ENCODE measurements around the gene P2RY14. TPM values are rescaled to one million over a fixed set of nuclear protein-coding genes. Genes with fewer than 3 reads are reported as not detected.

P2RY14 gene
- total RNA-seq, 1 experiment from 2014 or later = not detected

DNA sequence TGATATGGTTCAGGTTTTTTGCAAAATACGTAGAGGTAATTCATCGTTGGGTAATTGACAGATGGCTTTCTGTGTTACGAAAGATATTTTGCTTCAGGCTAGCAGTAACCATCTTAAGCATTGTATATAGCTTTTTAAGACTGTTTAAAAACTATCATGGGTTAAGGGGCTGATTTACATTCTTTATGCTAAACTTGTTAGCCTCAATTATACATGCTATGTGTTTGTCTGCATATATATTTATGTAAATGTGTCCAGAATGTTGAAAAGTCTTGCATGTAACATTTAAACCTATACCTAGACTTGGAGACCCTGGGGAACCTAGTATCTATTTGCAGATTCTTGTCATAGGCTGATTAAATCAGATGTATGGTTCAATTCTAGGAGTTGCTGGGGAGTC, 11.1 kb upstream of the P2RY14 start (continued):
- TF ChIP-seq NR2C2 (CRISPR knock-in tag; IDR thresholded peaks at IDR 0.05) = no peak
- TF ChIP-seq, protein P1, sequence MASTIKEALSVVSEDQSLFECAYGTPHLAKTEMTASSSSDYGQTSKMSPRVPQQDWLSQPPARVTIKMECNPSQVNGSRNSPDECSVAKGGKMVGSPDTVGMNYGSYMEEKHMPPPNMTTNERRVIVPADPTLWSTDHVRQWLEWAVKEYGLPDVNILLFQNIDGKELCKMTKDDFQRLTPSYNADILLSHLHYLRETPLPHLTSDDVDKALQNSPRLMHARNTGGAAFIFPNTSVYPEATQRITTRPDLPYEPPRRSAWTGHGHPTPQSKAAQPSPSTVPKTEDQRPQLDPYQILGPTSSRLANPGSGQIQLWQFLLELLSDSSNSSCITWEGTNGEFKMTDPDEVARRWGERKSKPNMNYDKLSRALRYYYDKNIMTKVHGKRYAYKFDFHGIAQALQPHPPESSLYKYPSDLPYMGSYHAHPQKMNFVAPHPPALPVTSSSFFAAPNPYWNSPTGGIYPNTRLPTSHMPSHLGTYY (CRISPR knock-in tag; IDR thresholded peaks at IDR 0.05) = no peak

GRCh38 chr3:151285940-151286339, 7.6 kb upstream of the P2RY14 start:
- POLR2A ChIA-PET = no interaction called here
- H3K4me1 Mint-ChIP-seq = peaks cover 5% of the 10 kb centered on the region

More at GRCh38 chr3:151285940-151286339, 7.6 kb upstream of the P2RY14 start:
- peak; percentile 68 for ATAC-seq
- CTCF ChIA-PET = interaction anchor here (1.0 to 2.1 kb wide), 2 partner anchors 93 to 118 kb away, joined by 3 to 5 read pairs; no protein-coding TSS in a partner anchor
- Mint-ChIP-seq H3K4me3 (no peak overlapping the region), H3K27me3 (ENCODE audit: low read depth) (no peaks in the 10 kb centered on the region), H3K9me3 (no peaks in the 10 kb centered on the region), H3K36me3 (no peaks in the 10 kb centered on the region), H3K27ac (no peak overlapping the region)
- no peak for TF ChIP-seq ATF3 (CRISPR knock-in tag; conservative IDR thresholded peaks at IDR 0.05)
- TF ChIP-seq, protein P1 (CRISPR knock-in tag; IDR thresholded peaks at IDR 0.05) = no peak
- TF ChIP-seq IRF2 (CRISPR knock-in tag; IDR thresholded peaks at IDR 0.05; ENCODE audit: borderline replicate concordance, low read depth) = no peak
- no peak for TF ChIP-seq CBFB (CRISPR knock-in tag; IDR thresholded peaks at IDR 0.05; ENCODE audit: low read depth)
- TF ChIP-seq GTF2I (CRISPR knock-in tag; conservative IDR thresholded peaks at IDR 0.05) = no peak
- TF ChIP-seq MXD4 (CRISPR knock-in tag; IDR thresholded peaks at IDR 0.05; ENCODE audit: borderline replicate concordance) = no peak
- TF ChIP-seq, protein P2, sequence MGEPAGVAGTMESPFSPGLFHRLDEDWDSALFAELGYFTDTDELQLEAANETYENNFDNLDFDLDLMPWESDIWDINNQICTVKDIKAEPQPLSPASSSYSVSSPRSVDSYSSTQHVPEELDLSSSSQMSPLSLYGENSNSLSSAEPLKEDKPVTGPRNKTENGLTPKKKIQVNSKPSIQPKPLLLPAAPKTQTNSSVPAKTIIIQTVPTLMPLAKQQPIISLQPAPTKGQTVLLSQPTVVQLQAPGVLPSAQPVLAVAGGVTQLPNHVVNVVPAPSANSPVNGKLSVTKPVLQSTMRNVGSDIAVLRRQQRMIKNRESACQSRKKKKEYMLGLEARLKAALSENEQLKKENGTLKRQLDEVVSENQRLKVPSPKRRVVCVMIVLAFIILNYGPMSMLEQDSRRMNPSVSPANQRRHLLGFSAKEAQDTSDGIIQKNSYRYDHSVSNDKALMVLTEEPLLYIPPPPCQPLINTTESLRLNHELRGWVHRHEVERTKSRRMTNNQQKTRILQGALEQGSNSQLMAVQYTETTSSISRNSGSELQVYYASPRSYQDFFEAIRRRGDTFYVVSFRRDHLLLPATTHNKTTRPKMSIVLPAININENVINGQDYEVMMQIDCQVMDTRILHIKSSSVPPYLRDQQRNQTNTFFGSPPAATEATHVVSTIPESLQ (CRISPR knock-in tag; IDR thresholded peaks at IDR 0.05) = no peak
- no peak for TF ChIP-seq ZNF121 (CRISPR knock-in tag; IDR thresholded peaks at IDR 0.05)
- no peak for TF ChIP-seq KAT7 (CRISPR knock-in tag; IDR thresholded peaks at IDR 0.05; ENCODE audit: borderline replicate concordance)
- no peak for TF ChIP-seq TEAD4 (CRISPR knock-in tag; IDR thresholded peaks at IDR 0.05)
- no peak for TF ChIP-seq FOXK1 (CRISPR knock-in tag; IDR thresholded peaks at IDR 0.05)
- no peak for TF ChIP-seq NR3C1 (CRISPR knock-in tag; conservative IDR thresholded peaks at IDR 0.05; ENCODE audit: low read depth)
- no peak for TF ChIP-seq ZNF396 (CRISPR knock-in tag; IDR thresholded peaks at IDR 0.05; ENCODE audit: borderline replicate concordance)
- no peak for TF ChIP-seq ZNF512 (CRISPR knock-in tag; IDR thresholded peaks at IDR 0.05; ENCODE audit: borderline replicate concordance)
- no peak for TF ChIP-seq RORB (CRISPR knock-in tag; IDR thresholded peaks at IDR 0.05)
- TF ChIP-seq ELF4 (CRISPR knock-in tag; IDR thresholded peaks at IDR 0.05; ENCODE audit: low read depth) = no peak
- no peak for TF ChIP-seq TCF7 (CRISPR knock-in tag; IDR thresholded peaks at IDR 0.05; ENCODE audit: low read depth)
- TF ChIP-seq AFF4 (CRISPR knock-in tag; IDR thresholded peaks at IDR 0.05; ENCODE audit: borderline replicate concordance) = no peak
- TF ChIP-seq HMGA2 (CRISPR knock-in tag; IDR thresholded peaks at IDR 0.05) = no peak
- TF ChIP-seq, protein P3, sequence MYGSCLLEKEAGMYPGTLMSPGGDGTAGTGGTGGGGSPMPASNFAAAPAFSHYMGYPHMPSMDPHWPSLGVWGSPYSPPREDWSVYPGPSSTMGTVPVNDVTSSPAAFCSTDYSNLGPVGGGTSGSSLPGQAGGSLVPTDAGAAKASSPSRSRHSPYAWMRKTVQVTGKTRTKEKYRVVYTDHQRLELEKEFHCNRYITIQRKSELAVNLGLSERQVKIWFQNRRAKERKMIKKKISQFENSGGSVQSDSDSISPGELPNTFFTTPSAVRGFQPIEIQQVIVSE (CRISPR knock-in tag; IDR thresholded peaks at IDR 0.05; ENCODE audit: borderline replicate concordance) = no peak
- DNase-seq (ENCODE audit: low spot score) = no peak
